ENCODE measurements around the gene FBRSL1.

- TF ChIP-seq POLR2A (IDR thresholded peaks at IDR 0.05) (no peak), CTCF (IDR thresholded peaks at IDR 0.05) (no peak), EP300 (IDR thresholded peaks at IDR 0.05) (no peak), POLR2AphosphoS5 (IDR thresholded peaks at IDR 0.05) (no peak)
These were observed 17.2 kb downstream of the FBRSL1 start for GRCh38 chr12:132507161-132507538.

Measured in sigmoid colon (tissue), 4 donors.